OCI-LY7 (cell line): ENCODE data around the gene EGFL7. TPM values are rescaled to one million over a fixed set of nuclear protein-coding genes. Genes with fewer than 3 reads are reported as not detected.

Experiments used
- BruUV-seq: library from RNA; stranded (reverse); fragments of 400-500 nt; replicated peaks from 2 replicates; lab custom pipeline; 2021; lab: Mats Ljungman, UMichigan
- CTCF ChIA-PET: fragments of 300-600 bp; sonication (Branson Sonifier 250); formaldehyde crosslinking; loops from one replicate; lab custom pipeline; 2022; ENCODE audit warnings: antibody characterized with exemption; ENCODE audit not compliant: unreplicated experiment; lab: Charles Lee
- POLR2A ChIA-PET: fragments of 300-600 bp; sonication (Branson Sonifier 250); formaldehyde crosslinking; loops from one replicate; lab custom pipeline; 2022; ENCODE audit warnings: antibody characterized with exemption; lab: Charles Lee
- DNase-seq: peaks from one replicate; pipeline ENCODE4 v3.0.0-alpha.2; 2015; ENCODE audit warnings: low spot score
- H2AFZ ChIP-seq: fragments of 200-600 bp; sonication (generic), shearing (Covaris generic); 2 replicates; pipeline ENCODE4 v1.6.1; 2014; ENCODE audit warnings: mild to moderate bottlenecking, antibody characterized with exemption, low read length, moderate library complexity
- H3K27ac ChIP-seq: fragments of 200-600 bp; sonication (generic); 2 replicates; pipeline ENCODE4 v1.5.1; 2014; ENCODE audit warnings: mixed run types, low read depth, mild to moderate bottlenecking, moderate library complexity, low read length, inconsistent platforms; ENCODE audit not compliant: poor library complexity, severe bottlenecking
- H3K36me3 ChIP-seq: fragments of 200-600 bp; sonication (generic); 2 replicates; pipeline ENCODE4 v1.6.1; 2014; ENCODE audit warnings: mild to moderate bottlenecking, antibody characterized with exemption, low read length, moderate library complexity, mixed read lengths; ENCODE audit not compliant: insufficient read depth
- H3K4me1 ChIP-seq: fragments of 200-600 bp; sonication (generic); 2 replicates; pipeline ENCODE4 v1.5.1; 2014; ENCODE audit warnings: mild to moderate bottlenecking, low read length; ENCODE audit not compliant: insufficient read depth, poor library complexity, severe bottlenecking
- H3K4me2 ChIP-seq: fragments of 200-600 bp; sonication (generic); 2 replicates; pipeline ENCODE4 v1.6.1; 2014; ENCODE audit warnings: mild to moderate bottlenecking, low read length
- H3K4me3 ChIP-seq: fragments of 200-600 bp; sonication (generic); 2 replicates; pipeline ENCODE4 v1.5.1; 2014; ENCODE audit warnings: mild to moderate bottlenecking, low read depth, low read length; ENCODE audit not compliant: poor library complexity, severe bottlenecking
- H3K79me2 ChIP-seq: fragments of 200-600 bp; sonication (generic); 2 replicates; pipeline ENCODE4 v1.6.1; 2016; ENCODE audit warnings: low read depth, mild to moderate bottlenecking, low read length, moderate library complexity, mixed read lengths; ENCODE audit not compliant: insufficient read depth
- H3K9me2 ChIP-seq: fragments of 200-600 bp; sonication (generic); 2 replicates; pipeline ENCODE4 v1.6.1; 2016; ENCODE audit warnings: mild to moderate bottlenecking, low read length, mixed read lengths; ENCODE audit not compliant: insufficient read depth
- H3K9me3 ChIP-seq: fragments of 200-600 bp; sonication (generic); 2 replicates; pipeline ENCODE4 v1.6.1; 2014; ENCODE audit warnings: mild to moderate bottlenecking, mixed run types, low read length, mixed read lengths
- H4K20me1 ChIP-seq: fragments of 200-600 bp; sonication (generic); 2 replicates; pipeline ENCODE4 v1.6.1; 2014; ENCODE audit warnings: mild to moderate bottlenecking, antibody characterized with exemption, low read length, moderate library complexity, mixed read lengths; ENCODE audit not compliant: insufficient read depth
- CTCF ChIP-seq: fragments of 200-600 bp; sonication (generic); conservative IDR thresholded peaks from 2 replicates; pipeline ENCODE4 v1.5.1; 2014; ENCODE audit warnings: mild to moderate bottlenecking, antibody characterized with exemption, low read length, moderate library complexity, mixed read lengths
- EZH2phosphoT487 ChIP-seq: fragments of 200-600 bp; sonication (generic); IDR thresholded peaks from 2 replicates; pipeline ENCODE4 v1.6.1; 2018; ENCODE audit warnings: low read depth, borderline replicate concordance, mild to moderate bottlenecking, mixed run types, antibody characterized with exemption, low read length, moderate library complexity, mixed read lengths
- intact Hi-C: fragments of 100-400 bp; cut with micrococcal nuclease; formaldehyde crosslinking; loops from one replicate; pipeline ENCODE4 v1.10.0; 2022; ENCODE audit not compliant: unreplicated experiment
- total RNA-seq, 2 experiments: library from RNA; depleted of rRNA in 1 of 2; stranded (reverse); fragments of >200 nt in 1 of 2; shearing (Covaris generic) in 1 of 2; gene quantifications; 2 replicates each; pipeline ENCODE4 v1.2.3, GENCODE V29; 2014 to 2022

Gene EGFL7
- total RNA-seq, 2 experiments from 2014 or later = not detected

DNA sequence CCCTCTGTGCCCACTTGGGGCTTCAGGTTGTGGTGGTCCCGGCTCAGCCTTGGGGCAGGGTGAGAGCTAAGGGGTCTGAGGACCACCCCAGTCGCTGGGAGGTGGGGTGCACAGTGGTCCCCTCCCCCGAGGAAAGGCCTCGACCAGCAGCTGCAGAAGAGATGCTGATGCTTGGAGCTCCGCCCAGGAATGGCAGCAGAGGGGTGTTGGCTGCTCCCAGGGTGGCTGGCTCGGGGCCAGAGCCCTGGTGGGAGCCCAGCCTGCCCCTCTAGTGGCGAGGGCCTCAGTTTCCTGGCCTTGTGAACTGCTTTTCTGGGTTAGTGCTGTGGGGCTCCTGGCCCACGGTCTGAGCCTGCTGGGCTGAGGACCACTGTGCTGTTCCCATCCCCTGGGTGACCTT, 50.8 kb downstream of the EGFL7 start:
- Histone ChIP-seq H3K4me3 (peak overlapping the region; percentile 77), H2AFZ (no peak overlapping the region), H3K27ac (no peak overlapping the region), H3K9me3 (no peaks in the 10 kb centered on the region), H3K4me2 (peak overlapping the region; percentile 74), H3K4me1 (peaks cover 9% of the 10 kb centered on the region), H4K20me1 (no peaks in the 10 kb centered on the region), H3K79me2 (no peaks in the 10 kb centered on the region), H3K9me2 (no peaks in the 10 kb centered on the region), H3K36me3 (no peaks in the 10 kb centered on the region)
- TF ChIP-seq CTCF = no peak
- TF ChIP-seq EZH2phosphoT487 = no peak
- intact Hi-C loops = no loop called here
- no peak for DNase-seq
- CTCF ChIA-PET = no interaction called here
- no TSS peak for BruUV-seq
- POLR2A ChIA-PET = no interaction called here

- intact Hi-C loops = no loop called here
- Histone ChIP-seq H3K79me2 (no peaks in the 10 kb centered on the region), H3K9me2 (no peaks in the 10 kb centered on the region), H3K36me3 (no peaks in the 10 kb centered on the region), H3K4me3 (peak overlapping the region; percentile 77), H3K4me1 (peaks cover 11% of the 10 kb centered on the region), H3K27ac (no peak overlapping the region), H3K4me2 (peak overlapping the region; percentile 74), H2AFZ (no peak overlapping the region), H4K20me1 (no peaks in the 10 kb centered on the region), H3K9me3 (no peaks in the 10 kb centered on the region)
- TF ChIP-seq EZH2phosphoT487 (no peak), CTCF (no peak)
- no peak for DNase-seq
- CTCF ChIA-PET = no interaction called here
- BruUV-seq = no TSS peak
- POLR2A ChIA-PET = interaction anchor here (0.6 kb wide), 1 partner anchor 229 kb away, joined by 3 read pairs; no protein-coding TSS in a partner anchor
Observed at GRCh38 chr9:136714096-136714892, 51.6 kb downstream of the EGFL7 start.

- CTCF ChIA-PET = no interaction called here
- peaks cover 13% of the 10 kb centered on the region for H3K4me1 ChIP-seq
- no peaks in the 10 kb centered on the region for H3K9me2 ChIP-seq
- POLR2A ChIA-PET = interaction anchor here (0.6 kb wide), 1 partner anchor 228 kb away, joined by 3 read pairs; no protein-coding TSS in a partner anchor
- H2AFZ ChIP-seq = no peak overlapping the region
- DNase-seq = no peak
- intact Hi-C loops = no loop called here
- no peaks in the 10 kb centered on the region for H4K20me1 ChIP-seq
- H3K9me3 ChIP-seq = no peaks in the 10 kb centered on the region
- TF ChIP-seq EZH2phosphoT487 = no peak
- TF ChIP-seq CTCF = no peak
- H3K36me3 ChIP-seq = no peaks in the 10 kb centered on the region
- H3K4me2 ChIP-seq = no peak overlapping the region
- H3K79me2 ChIP-seq = no peaks in the 10 kb centered on the region
- no peak overlapping the region for H3K27ac ChIP-seq
- H3K4me3 ChIP-seq = no peak overlapping the region
- no TSS peak for BruUV-seq
Observed at GRCh38 chr9:136714893-136715274, 52.2 kb downstream of the EGFL7 start.
